OCI-LY1 (cell line): ENCODE measurements around the gene LHX8.

Experiments
- CTCF ChIP-seq: fragments of 200-600 bp; sonication (generic), shearing (Covaris generic); IDR thresholded peaks from 2 replicates; pipeline ENCODE4 v1.5.1; 2017; ENCODE audit warnings: mild to moderate bottlenecking, antibody characterized with exemption, low read length, moderate library complexity, mixed read lengths
- EZH2 ChIP-seq: fragments of 200-600 bp; sonication (generic), shearing (Covaris generic); IDR thresholded peaks from 2 replicates; pipeline ENCODE4 v1.8.0; 2017; ENCODE audit warnings: borderline replicate concordance, mixed run types, mild to moderate bottlenecking, antibody characterized with exemption, low read length, moderate library complexity, mixed read lengths

GRCh38 chr1:75208862-75209261 lies 74.7 kb downstream of the LHX8 start:
- no peak for TF ChIP-seq CTCF
- no peak for TF ChIP-seq EZH2
